ENCODE results near the gene UNC5B.

- TF ChIP-seq CTCF (IDR thresholded peaks at IDR 0.05) = no peak
- TF ChIP-seq POLR2AphosphoS5 (IDR thresholded peaks at IDR 0.05) = no peak
- no peak for TF ChIP-seq POLR2A (IDR thresholded peaks at IDR 0.05)
These were observed 119.4 kb downstream of the UNC5B start for GRCh38 chr10:71331736-71332135.

Measured in gastroesophageal sphincter (tissue), 3 donors.